ENCODE data around the gene FAM234A. TPM values are rescaled to one million over a fixed set of nuclear protein-coding genes. Genes with fewer than 3 reads are reported as not detected.
A peak's percentile ranks its signal among the peaks of the same experiment; 100 is the strongest.

FAM234A gene
- polyA plus RNA-seq, 1 experiment, result 75.5 TPM

- Histone ChIP-seq H3K27me3 (ENCODE audit: control insufficient read depth, insufficient read depth, low read length) (peaks cover 5% of the 10 kb centered on the region), H3K4me3 (ENCODE audit: low read depth, low read length) (peak overlapping the region; percentile 42), H3K36me3 (ENCODE audit: control insufficient read depth, insufficient read depth, low read length) (no peaks in the 10 kb centered on the region)
- ChIA-PET POLR2A (no interaction called here), CTCF (no interaction called here)
- no peak for TF ChIP-seq CTCF (IDR thresholded peaks at IDR 0.05; ENCODE audit: insufficient read depth, low read depth, low read length)
- DNase-seq (ENCODE audit: low read depth), result no peak
Observed at GRCh38 chr16:275041-275641, 40.5 kb downstream of the FAM234A start.

- no peaks in the 10 kb centered on the region for H3K36me3 ChIP-seq (ENCODE audit: control insufficient read depth, insufficient read depth, low read length)
- POLR2A ChIA-PET, result no interaction called here
- no peak for DNase-seq (ENCODE audit: low read depth)
- peaks cover 5% of the 10 kb centered on the region for H3K27me3 ChIP-seq (ENCODE audit: control insufficient read depth, insufficient read depth, low read length)
- no peak for TF ChIP-seq CTCF (IDR thresholded peaks at IDR 0.05; ENCODE audit: insufficient read depth, low read depth, low read length)
- peak within 1 kb of the TSS; percentile 42 for H3K4me3 ChIP-seq (ENCODE audit: low read depth, low read length)
- CTCF ChIA-PET, result no interaction called here
Observed at GRCh38 chr16:275786-276232, 41.2 kb downstream of the FAM234A start, which contains the start of gene RGS11. Gene RGS11, minus strand, starts transcription at chr16:275944. Its CDS starts 33 bp downstream, at chr16:275911.

- DNase-seq (ENCODE audit: low read depth), result no peak
- Histone ChIP-seq H3K4me3 (ENCODE audit: low read depth, low read length) (no peak overlapping the region), H3K36me3 (ENCODE audit: control insufficient read depth, insufficient read depth, low read length) (no peaks in the 10 kb centered on the region), H3K27me3 (ENCODE audit: control insufficient read depth, insufficient read depth, low read length) (peaks cover 5% of the 10 kb centered on the region)
- ChIA-PET CTCF (no interaction called here), POLR2A (no interaction called here)
- no peak for TF ChIP-seq CTCF (IDR thresholded peaks at IDR 0.05; ENCODE audit: insufficient read depth, low read depth, low read length)
Observed at GRCh38 chr16:276426-277077, 41.9 kb downstream of the FAM234A start.

GRCh38 chr16:278863-279366 lies 44.3 kb downstream of the FAM234A start:
- POLR2A ChIA-PET, result no interaction called here
- DNase-seq (ENCODE audit: low read depth), result no peak
- TF ChIP-seq CTCF (IDR thresholded peaks at IDR 0.05; ENCODE audit: insufficient read depth, low read depth, low read length), result no peak
- CTCF ChIA-PET, result no interaction called here
- no peak overlapping the region for H3K4me3 ChIP-seq (ENCODE audit: low read depth, low read length)
- peaks cover 5% of the 10 kb centered on the region for H3K27me3 ChIP-seq (ENCODE audit: control insufficient read depth, insufficient read depth, low read length)
- no peaks in the 10 kb centered on the region for H3K36me3 ChIP-seq (ENCODE audit: control insufficient read depth, insufficient read depth, low read length)

- DNase-seq (ENCODE audit: low read depth), result no peak
- no peak for TF ChIP-seq CTCF (IDR thresholded peaks at IDR 0.05; ENCODE audit: insufficient read depth, low read depth, low read length)
- ChIA-PET CTCF (interaction anchor here (1.0 kb wide), 1 partner anchor 83 kb away, joined by 4 read pairs; no protein-coding TSS in a partner anchor), POLR2A (no interaction called here)
- H3K27me3 ChIP-seq (ENCODE audit: control insufficient read depth, insufficient read depth, low read length), result peaks cover 2% of the 10 kb centered on the region
- no peaks in the 10 kb centered on the region for H3K36me3 ChIP-seq (ENCODE audit: control insufficient read depth, insufficient read depth, low read length)
- H3K4me3 ChIP-seq (ENCODE audit: low read depth, low read length), result no peak overlapping the region
Observed at GRCh38 chr16:279531-279930, 44.9 kb downstream of the FAM234A start.

All from BJ (cell line).